ENCODE measurements around the gene USP30.
A peak's percentile ranks its signal among the peaks of the same experiment; 100 is the strongest.

Gene USP30

DNA sequence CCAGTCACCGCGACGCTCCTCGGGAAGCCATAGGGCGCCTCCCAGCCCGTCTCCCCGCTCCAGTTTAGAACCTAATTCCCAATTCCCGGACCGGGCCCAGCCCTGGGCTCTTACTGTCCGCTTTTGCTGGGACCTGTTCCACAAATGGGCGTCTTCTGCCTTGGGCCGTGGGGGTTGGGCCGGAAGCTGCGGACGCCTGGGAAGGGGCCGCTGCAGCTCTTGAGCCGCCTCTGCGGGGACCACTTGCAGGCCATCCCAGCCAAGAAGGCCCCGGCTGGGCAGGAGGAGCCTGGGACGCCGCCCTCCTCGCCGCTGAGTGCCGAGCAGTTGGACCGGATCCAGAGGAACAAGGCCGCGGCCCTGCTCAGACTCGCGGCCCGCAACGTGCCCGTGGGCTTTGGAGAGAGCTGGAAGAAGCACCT, 45.8 kb downstream of the USP30 start:
- no peak for DNase-seq

GRCh38 chr12:109098651-109099050, 46.3 kb downstream of the USP30 start:
- DNase-seq = no peak

GRCh38 chr12:109099431-109100020, 47.1 kb downstream of the USP30 start:
- DNase-seq = no peak

GRCh38 chr12:109100741-109101140, 48.4 kb downstream of the USP30 start:
- no peak for DNase-seq

GRCh38 chr12:109102491-109102890, 50.1 kb downstream of the USP30 start:
- DNase-seq = no peak

GRCh38 chr12:109105176-109105575, 52.8 kb downstream of the USP30 start:
- DNase-seq = no peak

DNA sequence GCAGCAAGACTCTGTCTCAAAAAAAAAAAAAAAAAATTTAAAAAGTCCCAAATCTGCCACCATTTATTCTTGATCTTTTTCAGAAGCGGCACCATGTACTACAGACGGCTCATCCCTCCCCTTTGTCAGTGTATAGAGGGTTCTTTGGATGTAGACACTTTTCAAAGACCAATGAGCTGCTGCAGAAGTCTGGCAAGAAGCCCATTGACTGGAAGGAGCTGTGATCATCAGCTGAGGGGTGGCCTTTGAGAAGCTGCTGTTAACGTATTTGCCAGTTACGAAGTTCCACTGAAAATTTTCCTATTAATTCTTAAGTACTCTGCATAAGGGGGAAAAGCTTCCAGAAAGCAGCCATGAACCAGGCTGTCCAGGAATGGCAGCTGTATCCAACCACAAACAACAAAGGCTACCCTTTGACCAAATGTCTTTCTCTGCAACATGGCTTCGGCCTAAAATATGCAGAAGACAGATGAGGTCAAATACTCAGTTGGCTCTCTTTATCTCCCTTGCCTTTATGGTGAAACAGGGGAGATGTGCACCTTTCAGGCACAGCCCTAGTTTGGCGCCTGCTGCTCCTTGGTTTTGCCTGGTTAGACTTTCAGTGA, 57.5 kb downstream of the USP30 start:
- no peak for DNase-seq

DNA sequence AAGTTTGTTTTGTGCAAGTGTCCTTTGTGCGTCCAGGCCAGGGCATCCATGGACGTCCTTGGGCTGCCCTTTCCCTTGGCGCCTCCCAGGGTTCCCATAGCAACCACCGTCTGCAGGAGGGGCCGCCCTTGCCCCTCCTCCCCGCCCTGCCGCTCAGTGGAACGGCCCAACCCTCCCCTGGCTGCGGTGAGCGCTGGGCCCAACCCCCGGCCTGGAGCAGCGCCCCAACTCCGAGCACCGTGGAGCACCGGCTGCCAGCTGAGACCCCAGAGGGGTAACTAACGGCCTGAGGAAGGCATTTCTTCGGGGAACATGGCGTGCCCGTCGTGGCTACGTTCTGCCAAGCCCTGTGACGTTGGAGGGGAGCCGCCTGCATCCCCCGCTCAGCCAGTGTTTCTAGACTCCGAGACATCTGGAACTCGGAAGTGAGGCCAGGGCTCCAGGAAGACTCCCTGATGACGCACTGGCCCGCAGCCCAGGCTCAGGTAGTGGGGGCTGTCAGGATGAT, 58.7 kb downstream of the USP30 start:
- DNase-seq = peak; percentile 72

DNA sequence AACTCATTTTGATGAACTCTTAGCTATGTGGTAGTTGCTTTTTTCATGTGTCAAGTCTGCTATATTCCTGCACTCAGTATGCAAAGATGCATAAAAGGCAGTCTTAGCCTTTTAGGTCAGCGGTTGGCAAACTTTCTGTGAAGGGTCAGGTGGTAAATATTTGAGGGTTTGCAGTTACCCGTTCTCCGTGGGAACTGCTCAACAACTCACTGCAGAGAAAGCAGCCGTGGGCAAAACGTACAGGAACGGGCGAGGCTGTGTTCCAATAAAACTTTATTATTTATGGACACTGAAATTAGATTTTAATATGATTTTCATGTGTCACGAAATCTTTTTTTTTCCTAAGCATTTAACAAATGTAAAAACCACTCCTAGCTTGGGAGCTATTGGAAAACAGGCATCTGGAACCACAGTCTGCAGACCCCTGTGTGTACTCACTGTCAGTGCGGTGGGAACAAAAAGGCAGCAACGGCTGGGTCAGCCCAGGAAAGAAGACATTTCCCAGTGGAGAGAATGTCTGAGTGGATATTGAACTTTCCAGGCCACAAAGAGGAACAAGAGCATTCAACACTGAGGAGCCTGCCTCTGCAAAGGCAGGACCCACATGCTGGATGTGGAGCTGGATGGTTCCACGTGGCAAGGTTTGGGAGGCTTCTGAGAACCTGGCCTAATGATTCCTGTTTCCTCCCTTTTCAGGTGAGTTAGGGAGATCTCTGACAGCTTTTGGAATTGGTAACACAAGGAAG, 60.5 kb downstream of the USP30 start:
- no peak for DNase-seq

DNA sequence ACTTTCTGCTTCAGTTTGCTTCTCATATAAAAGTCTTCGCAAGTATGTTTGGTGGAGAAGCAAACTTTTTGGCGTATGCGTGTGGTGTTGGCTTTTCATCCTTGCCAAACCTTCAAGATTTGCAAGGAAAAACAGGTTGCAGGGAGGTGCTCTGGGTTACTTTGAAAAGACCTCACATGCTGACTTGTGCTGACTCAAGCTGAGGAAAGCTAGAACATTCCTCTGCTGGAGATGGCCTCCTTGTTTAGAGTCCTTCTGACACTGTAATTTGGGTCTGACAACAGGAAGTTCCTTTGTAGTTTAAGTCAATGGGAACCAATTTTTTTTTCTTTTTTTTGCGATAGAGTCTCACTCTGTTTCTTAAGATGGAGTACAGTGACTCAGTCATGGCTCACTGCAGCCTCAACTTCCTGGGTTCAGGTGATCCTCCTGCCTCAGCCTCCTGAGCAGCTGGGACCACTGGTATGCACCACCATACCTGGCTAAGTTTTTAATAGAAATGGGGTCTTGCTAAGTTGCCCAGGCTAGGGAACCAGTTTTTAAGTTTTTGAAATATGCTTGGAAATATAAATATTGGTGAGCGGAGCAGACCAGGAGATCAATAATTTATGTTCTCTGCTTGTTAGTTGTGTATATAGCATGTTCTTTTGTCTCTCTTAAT, 61.4 kb downstream of the USP30 start:
- DNase-seq = no peak

DNA sequence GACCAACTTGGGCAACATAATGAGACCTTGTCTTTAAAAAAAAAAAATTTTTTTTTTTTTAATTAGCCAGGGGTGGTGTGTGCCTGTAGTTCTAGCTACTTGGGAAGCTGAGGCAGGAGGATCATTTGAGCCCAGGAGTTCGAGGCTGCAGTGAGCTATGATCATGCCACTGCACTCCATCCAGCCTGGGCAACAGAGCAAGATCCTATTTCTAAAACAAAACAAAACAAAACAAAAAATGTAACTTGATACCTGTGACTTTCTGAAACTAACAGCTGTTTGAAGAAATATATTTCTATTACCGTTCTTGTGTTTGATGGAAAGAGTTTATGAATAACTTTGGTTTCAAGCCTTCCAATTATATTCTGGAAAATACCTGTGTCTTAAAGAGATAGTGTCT, 62.3 kb downstream of the USP30 start:
- no peak for DNase-seq

- DNase-seq = no peak
Observed at GRCh38 chr12:109115404-109115757, 63.0 kb downstream of the USP30 start.

DNA sequence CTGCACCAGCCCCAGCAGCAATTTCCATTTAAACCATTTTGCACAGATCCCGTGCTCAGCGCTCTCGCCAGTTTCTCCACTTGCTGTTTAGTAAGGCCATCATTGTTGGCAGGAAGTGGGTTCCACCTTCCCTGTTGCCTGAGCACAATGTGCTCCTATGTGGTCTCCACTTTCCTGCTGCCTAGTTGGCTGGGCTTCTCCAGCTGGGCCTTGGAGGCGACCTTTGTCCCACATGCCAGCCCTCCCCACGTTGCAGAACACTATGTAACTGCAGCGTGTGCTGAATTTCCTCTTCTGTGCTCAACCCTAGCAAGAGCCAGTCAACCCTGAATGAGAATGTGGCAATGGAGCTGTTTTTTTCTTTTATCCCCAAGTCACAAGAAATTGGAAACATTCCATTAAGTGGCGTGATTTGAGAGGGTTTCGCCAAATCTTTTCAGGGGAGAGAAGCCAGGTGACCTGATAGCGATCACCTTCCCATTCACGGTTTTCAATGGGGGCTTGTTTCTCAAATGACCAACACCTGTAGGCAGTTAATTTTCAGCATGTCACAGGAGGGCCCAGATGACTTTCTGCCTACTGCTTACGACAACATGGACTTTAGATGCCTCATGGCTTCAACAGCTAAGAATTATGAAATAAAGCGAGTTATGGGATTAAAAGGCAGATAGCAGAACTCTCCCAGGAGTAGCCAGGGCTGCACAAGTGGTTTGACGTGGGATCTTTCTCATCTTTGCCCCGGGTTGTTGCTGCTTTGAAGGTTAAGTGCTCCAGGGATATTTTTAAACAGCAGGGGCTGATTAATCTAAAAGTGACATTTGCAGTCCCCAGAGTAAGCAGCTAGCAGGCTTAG, 63.6 kb downstream of the USP30 start, which contains the start of gene ACACB:
Gene ACACB, plus strand, starts transcription at position 830 of the 853 bp plus-strand sequence. CDS start 22,819 bp downstream, outside the sequence.
- DNase-seq = no peak

DNA sequence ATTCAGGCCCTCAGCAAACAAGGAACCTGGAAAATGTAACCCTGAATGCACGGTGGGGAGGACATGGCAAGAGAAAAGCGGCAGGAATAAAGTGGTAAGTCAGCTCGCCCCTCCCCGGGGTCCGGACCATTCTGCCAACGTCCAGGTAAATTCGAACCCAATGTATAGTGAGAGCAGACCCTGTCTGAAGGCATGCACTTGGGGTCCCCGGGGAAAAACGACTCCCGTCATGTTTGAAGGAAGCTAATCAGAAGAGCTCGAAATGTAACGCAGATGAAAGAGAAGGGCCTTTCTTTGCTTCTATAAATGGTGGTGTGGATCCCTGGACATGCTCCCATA, 64.2 kb downstream of the USP30 start:
- DNase-seq = no peak

GRCh38 chr12:109120095-109120494, 67.7 kb downstream of the USP30 start:
- DNase-seq = no peak

- DNase-seq = no peak
Observed at GRCh38 chr12:109120557-109120956, 68.2 kb downstream of the USP30 start.

DNA sequence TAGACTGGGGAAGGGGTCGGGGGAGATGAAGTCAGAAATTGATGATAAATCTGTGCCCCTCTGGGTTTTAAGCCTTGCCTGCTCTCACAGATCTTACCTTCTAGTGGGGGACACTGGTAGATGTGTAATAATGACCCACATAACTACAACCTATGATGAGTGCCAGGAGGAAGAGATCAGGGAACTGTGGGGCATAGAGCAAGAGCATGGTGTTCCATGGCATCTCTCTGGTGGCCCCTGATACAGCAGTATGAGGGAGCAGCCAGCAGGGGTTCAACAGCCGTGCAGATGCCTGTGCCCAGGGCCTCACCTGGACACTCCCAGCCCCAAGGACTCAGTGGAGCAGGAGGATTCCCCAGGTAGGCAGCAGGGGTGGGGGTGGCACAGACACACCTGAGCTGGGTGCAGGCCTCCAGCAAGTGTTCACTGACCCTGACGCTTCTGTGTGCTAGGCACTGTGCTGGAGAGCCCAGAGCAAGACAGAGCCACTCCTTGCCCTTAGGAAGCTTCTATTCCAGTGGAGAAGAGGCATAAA, 69.0 kb downstream of the USP30 start:
- no peak for DNase-seq

DNA sequence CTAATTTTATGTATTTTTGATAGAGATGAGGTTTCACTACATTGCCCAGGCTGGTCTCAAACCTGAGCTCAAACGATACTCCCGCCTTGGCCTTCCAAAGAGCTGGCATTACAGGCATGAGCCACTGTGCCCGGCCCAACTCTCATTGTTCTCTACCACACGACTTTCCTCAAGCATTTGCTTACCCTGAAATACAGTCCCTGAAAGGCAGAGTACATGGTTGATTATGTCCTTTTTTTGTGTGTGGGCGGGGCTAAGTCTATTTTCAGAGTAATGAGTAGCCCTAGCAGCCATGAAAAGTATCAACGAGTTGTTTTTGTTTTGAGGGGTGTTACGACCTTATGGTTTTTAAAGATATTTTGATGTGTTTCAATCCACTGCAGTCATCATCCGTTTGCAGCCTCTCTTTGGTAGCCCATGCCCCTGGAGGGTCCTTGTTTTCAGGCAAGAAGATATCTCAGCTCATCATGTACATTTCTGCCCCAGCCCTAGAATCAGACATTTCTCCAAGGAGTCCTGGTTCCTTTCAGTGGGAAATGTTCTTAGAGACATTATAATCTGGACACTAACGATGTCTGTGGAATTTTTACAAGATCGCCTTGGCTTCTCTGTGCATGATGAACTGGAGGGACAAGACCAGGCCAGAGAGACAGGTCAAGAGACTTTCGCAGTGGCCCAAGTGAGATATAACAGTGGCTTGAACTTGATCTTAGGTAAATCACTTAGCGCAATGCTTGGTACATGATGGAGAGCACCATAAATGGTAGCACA, 72.7 kb downstream of the USP30 start:
- DNase-seq = no peak

GRCh38 chr12:109125791-109126190, 73.4 kb downstream of the USP30 start:
- DNase-seq = no peak

DNA sequence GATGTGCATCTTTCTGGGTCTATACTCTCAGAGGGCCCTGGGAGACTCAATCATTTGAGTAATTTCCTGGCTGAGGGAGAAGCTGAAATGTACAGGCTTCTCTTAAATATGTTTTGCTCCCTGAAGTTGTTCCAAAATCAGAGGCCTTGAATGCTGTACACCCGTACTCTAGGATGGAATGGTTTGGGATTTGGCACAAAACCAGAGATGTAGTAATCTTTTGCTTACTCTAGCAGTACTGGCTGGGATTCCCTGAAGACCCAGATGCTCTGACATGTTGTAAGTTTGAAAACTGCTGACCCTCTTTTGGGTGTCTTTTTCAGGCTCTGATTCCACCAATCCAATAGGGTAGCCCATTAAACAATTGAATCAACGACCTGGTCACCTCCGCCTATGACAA, 74.4 kb downstream of the USP30 start:
- DNase-seq = no peak

- DNase-seq = no peak
Observed at GRCh38 chr12:109127533-109128242, 75.3 kb downstream of the USP30 start.

Data from stimulated activated CD8-positive, alpha-beta memory T cell treated with anti-CD3 and anti-CD28 coated beads, Interleukin-4, amount 100 ng/mL, for 48 hours (primary cell).